ENCODE measurements around the gene PPFIA2.

DNA sequence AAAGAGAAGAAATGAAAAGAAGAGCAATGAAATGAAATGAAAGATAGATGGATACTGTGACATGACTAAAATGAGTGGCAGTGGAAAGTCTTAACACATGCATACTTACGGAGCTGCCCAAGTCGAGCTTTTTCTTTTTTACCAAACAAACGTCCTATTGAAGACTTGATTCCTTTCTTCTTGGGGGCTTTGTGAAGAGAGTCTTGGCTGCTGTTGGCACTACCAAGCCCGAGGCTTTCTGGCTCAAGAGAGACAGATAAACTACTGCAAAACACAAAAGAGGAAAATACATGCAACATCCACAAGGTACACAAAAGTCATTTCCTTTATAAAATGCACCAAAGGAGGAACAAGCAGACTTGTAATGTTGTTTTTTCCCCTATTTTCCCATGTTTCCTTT lies 420.1 kb downstream of the PPFIA2 start:
- TF ChIP-seq, protein P1, sequence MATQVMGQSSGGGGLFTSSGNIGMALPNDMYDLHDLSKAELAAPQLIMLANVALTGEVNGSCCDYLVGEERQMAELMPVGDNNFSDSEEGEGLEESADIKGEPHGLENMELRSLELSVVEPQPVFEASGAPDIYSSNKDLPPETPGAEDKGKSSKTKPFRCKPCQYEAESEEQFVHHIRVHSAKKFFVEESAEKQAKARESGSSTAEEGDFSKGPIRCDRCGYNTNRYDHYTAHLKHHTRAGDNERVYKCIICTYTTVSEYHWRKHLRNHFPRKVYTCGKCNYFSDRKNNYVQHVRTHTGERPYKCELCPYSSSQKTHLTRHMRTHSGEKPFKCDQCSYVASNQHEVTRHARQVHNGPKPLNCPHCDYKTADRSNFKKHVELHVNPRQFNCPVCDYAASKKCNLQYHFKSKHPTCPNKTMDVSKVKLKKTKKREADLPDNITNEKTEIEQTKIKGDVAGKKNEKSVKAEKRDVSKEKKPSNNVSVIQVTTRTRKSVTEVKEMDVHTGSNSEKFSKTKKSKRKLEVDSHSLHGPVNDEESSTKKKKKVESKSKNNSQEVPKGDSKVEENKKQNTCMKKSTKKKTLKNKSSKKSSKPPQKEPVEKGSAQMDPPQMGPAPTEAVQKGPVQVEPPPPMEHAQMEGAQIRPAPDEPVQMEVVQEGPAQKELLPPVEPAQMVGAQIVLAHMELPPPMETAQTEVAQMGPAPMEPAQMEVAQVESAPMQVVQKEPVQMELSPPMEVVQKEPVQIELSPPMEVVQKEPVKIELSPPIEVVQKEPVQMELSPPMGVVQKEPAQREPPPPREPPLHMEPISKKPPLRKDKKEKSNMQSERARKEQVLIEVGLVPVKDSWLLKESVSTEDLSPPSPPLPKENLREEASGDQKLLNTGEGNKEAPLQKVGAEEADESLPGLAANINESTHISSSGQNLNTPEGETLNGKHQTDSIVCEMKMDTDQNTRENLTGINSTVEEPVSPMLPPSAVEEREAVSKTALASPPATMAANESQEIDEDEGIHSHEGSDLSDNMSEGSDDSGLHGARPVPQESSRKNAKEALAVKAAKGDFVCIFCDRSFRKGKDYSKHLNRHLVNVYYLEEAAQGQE (IDR thresholded peaks at IDR 0.05; ENCODE audit: insufficient read depth in 1 of 2, low read depth in 2 of 2, low read length in 2 of 2), result no peak
- TF ChIP-seq TAF1 (IDR thresholded peaks at IDR 0.05; ENCODE audit: borderline replicate concordance, insufficient read depth, low read length), result no peak
- no peak for TF ChIP-seq POLR2AphosphoS5 (IDR thresholded peaks at IDR 0.05; ENCODE audit: low read depth, low read length)
- TF ChIP-seq FOXP2 (optimal IDR thresholded peaks at IDR 0.05; ENCODE audit: borderline replicate concordance, extremely low read depth, extremely low read length, insufficient read depth), result no peak
